BJ (cell line): ENCODE measurements around the gene OR2F1. TPM values are rescaled to one million over a fixed set of nuclear protein-coding genes. Genes with fewer than 3 reads are reported as not detected.

Experiments
- CTCF ChIA-PET: fragments of 350-600 bp; formaldehyde crosslinking; extraction: SDS; loops from one replicate; lab custom pipeline; 2021; ENCODE audit warnings: antibody characterized with exemption, inconsistent platforms; lab: Yijun Ruan, JAX
- POLR2A ChIA-PET: fragments of 300-600 bp; sonication (Branson Sonifier 250); formaldehyde crosslinking; extraction: SDS; loops from one replicate; lab custom pipeline; 2021; ENCODE audit warnings: antibody characterized with exemption; lab: Charles Lee
- DNase-seq: peaks from one replicate; pipeline ENCODE4 v3.0.0-alpha.2; 2011; ENCODE audit warnings: low read depth
- H3K27me3 ChIP-seq: 2 replicates; pipeline ENCODE4 v1.6.0; 2011; ENCODE audit warnings: low read length; ENCODE audit not compliant: control insufficient read depth, insufficient read depth
- H3K36me3 ChIP-seq: 2 replicates; pipeline ENCODE4 v1.5.1; 2011; ENCODE audit warnings: low read length; ENCODE audit not compliant: control insufficient read depth, insufficient read depth
- H3K4me3 ChIP-seq: 2 replicates; pipeline ENCODE4 v1.5.1; 2011; ENCODE audit warnings: low read depth, mild to moderate bottlenecking, control low read depth, low read length
- CTCF ChIP-seq: IDR thresholded peaks from 2 replicates; pipeline ENCODE4 v1.5.1; 2011; ENCODE audit warnings: low read depth, mild to moderate bottlenecking, control low read depth, inconsistent platforms, low read length, moderate library complexity; ENCODE audit not compliant: insufficient read depth
- polyA plus RNA-seq: library from polyadenylated mRNA; depleted of rRNA; stranded (reverse); fragments of >200 nt; gene quantifications from 2 replicates; pipeline ENCODE4 v1.2.3, GENCODE V29; 2011

OR2F1 gene
- polyA plus RNA-seq, 1 experiment = not detected

DNA sequence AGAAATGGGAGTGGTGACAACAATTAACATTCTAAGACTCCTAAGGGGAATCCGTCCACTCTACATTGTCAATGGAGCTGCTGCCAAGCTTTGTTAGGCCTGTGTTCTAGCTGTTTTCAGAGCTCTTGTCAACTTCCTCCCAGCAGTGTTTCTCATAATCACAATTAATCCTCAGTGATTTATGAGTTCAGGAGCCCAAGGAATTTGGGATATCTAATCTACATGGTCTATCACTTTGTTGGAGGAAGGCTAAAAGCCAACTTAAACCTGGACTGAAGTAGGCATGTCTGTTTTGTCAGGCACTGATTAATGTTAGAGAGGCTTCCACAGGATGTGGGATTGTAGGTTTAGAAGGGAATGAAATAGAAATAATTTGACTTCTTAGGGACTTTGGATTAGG lies 29.8 kb upstream of the OR2F1 start:
- POLR2A ChIA-PET = no interaction called here
- DNase-seq = no peak

DNA sequence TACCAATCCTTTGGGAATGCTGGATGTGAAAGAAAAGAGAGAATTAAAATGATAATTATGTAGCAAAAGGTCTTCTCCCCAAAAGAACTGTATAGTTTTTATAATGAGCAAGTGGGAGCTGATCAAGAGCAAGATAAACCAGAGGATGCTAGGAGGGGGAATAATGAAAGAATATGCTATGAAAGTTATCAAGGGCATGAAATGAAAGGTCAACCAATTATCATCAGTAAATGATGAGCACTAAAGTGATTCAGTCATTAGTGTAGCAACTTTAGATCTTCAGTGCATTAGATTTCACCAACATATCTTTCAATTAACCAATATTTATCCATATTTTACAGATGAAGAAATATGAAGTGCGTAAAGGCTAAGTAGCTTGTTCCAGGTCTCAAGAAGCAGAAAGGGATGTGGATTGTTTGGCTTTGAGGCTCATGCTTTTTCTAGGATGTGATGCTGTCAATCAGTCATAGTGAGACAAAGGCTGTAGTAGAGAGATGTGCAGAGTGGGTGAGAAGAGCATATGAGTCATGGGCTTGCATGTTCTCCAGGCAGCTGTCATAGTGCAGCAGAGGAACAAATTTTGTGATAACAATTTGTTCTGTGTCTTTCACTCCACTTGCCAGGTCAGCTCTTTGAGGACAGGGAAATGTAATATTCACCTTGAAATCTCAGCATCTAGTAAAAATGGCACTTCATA lies 25.3 kb upstream of the OR2F1 start:
- CTCF ChIA-PET = interaction anchor here (1.4 kb wide), 1 partner anchor 28 kb away, joined by 3 read pairs; no protein-coding TSS in a partner anchor

More for the DNA sequence above, 29.8 kb upstream of the OR2F1 start:
- H3K4me3 ChIP-seq = no peak overlapping the region
- CTCF ChIA-PET = interaction anchor here (0.7 to 0.8 kb wide), 2 partner anchors 10 to 23 kb away, joined by 3 read pairs; partner anchors contain the start of gene TCAF1
- no peak for TF ChIP-seq CTCF
- peaks cover 1% of the 10 kb centered on the region; the same call in 1 of the 2 replicates for H3K27me3 ChIP-seq
- no peaks in the 10 kb centered on the region for H3K36me3 ChIP-seq

GRCh38 chr7:143931739-143932138 lies 22.9 kb upstream of the OR2F1 start:
- TF ChIP-seq CTCF = no peak
- peak; percentile 31 for DNase-seq
- H3K4me3 ChIP-seq = no peak overlapping the region
- H3K36me3 ChIP-seq = no peaks in the 10 kb centered on the region
- ChIA-PET POLR2A (interaction anchor here (0.6 to 0.7 kb wide), 2 partner anchors 21 to 67 kb away, joined by 3 to 6 read pairs; no protein-coding TSS in a partner anchor), CTCF (no interaction called here)
- H3K27me3 ChIP-seq = no peaks in the 10 kb centered on the region

More for the DNA sequence above, 25.3 kb upstream of the OR2F1 start:
- H3K36me3 ChIP-seq = no peaks in the 10 kb centered on the region
- no peak for TF ChIP-seq CTCF
- peaks cover 1% of the 10 kb centered on the region; the same call in 1 of the 2 replicates for H3K27me3 ChIP-seq
- DNase-seq = no peak
- POLR2A ChIA-PET = no interaction called here
- H3K4me3 ChIP-seq = no peak overlapping the region

- POLR2A ChIA-PET = no interaction called here
- Histone ChIP-seq H3K27me3 (no peaks in the 10 kb centered on the region), H3K36me3 (no peaks in the 10 kb centered on the region), H3K4me3 (no peak within 1 kb of the TSS)
- peak; percentile 37 for DNase-seq
- TF ChIP-seq CTCF = no peak
- CTCF ChIA-PET = interaction anchor here (1.1 to 1.6 kb wide), 2 partner anchors 33 to 77 kb away, joined by 7 to 10 read pairs; partner anchors contain the start of gene TCAF1
Observed at GRCh38 chr7:143934526-143935325, 19.9 kb upstream of the OR2F1 start, which contains the start of gene OR2F2. OR2F2 (plus strand) TSS chr7:143935233; CDS start chr7:143935233, 0 bp downstream.
